AG09309 (cell line): ENCODE data around the gene SRD5A3.
"Not testable (repeated sequence)": the region's sequence is repeated elsewhere in the genome, so short reads cannot be mapped to it uniquely, and the experiment has no call there.

Experiments
- DNase-seq: peaks from one replicate; pipeline ENCODE4 v3.0.0-alpha.2; 2010; ENCODE audit warnings: low read depth
- H3K4me3 ChIP-seq: 2 replicates; pipeline ENCODE4 v1.5.1; 2011; ENCODE audit warnings: mild to moderate bottlenecking, low read depth, low read length, moderate library complexity; ENCODE audit not compliant: control insufficient read depth
- TF ChIP-seq, protein P1 (sequence below): IDR thresholded peaks from 2 replicates; pipeline ENCODE4 v1.5.1; 2011; ENCODE audit warnings: mild to moderate bottlenecking, low read depth, low read length, inconsistent platforms; ENCODE audit not compliant: insufficient read depth, control insufficient read depth; ENCODE audit errors: missing control alignments

SRD5A3 gene

DNA sequence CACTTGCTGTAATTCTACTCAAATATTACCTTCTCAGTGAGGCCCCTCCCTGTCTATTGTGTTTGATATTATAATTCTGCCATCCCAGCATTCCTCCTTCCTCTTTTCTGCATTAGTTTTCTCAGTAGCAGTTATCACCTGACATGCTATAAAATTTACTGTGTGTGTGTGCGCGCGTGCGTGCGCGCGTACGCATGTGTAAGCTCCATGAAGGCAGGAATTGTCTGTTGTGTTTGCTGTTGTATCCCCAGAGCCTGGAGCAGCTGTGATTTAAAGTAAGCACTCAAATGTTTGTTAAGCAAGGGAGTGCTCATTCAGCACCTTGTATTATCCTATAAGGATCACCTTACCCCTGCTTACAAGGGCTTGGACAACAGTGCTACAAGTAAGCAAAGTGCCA is 8.6 kb downstream of the SRD5A3 start:
- H3K4me3 ChIP-seq = no peak overlapping the region
- TF ChIP-seq, protein P1, sequence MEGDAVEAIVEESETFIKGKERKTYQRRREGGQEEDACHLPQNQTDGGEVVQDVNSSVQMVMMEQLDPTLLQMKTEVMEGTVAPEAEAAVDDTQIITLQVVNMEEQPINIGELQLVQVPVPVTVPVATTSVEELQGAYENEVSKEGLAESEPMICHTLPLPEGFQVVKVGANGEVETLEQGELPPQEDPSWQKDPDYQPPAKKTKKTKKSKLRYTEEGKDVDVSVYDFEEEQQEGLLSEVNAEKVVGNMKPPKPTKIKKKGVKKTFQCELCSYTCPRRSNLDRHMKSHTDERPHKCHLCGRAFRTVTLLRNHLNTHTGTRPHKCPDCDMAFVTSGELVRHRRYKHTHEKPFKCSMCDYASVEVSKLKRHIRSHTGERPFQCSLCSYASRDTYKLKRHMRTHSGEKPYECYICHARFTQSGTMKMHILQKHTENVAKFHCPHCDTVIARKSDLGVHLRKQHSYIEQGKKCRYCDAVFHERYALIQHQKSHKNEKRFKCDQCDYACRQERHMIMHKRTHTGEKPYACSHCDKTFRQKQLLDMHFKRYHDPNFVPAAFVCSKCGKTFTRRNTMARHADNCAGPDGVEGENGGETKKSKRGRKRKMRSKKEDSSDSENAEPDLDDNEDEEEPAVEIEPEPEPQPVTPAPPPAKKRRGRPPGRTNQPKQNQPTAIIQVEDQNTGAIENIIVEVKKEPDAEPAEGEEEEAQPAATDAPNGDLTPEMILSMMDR = no peak
- no peak for DNase-seq

DNA sequence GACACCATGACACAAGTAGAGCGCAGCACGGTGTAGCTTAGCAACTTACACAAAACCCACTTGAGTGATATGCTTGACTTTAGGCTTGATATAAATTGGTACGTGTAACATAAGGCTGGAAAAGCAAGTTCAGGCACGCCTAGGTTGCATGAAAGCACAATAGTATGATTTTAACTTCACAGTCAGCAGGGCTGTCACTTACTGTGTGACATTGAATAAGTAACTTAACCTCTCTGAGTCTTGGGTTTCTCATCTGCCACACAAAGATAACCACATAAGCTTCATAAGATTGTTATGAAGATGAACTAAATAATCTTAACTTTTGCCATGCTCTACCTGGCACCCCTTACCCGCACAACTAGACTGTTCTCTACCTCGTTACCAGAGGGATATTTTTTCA is 9.5 kb downstream of the SRD5A3 start:
- no peak for DNase-seq
- H3K4me3 ChIP-seq = no peak overlapping the region
- TF ChIP-seq, protein P1 = no peak

DNA sequence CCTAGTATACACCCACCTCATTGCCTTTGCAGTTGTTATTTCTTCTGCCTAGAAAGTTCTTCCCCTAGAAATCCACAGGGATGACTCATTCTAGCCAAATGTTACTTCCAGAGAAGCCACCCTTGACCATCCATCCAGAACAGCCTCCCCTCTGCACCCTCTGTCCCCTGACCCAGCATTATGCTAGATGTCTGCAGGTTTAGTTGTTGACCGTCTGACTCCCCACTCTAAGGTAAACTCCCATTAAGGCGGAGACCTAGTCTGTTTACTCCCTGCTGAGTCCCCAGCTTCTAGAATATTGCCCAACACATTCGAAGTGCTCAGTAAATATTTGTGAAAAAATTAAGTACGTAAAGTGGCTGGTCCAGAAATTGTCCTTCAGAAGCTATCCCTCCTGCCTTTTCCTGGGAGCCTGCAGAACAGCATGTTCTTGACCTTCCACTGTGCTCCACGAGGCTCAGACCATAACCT is 11.0 kb downstream of the SRD5A3 start:
- DNase-seq = no peak
- no peak overlapping the region for H3K4me3 ChIP-seq
- TF ChIP-seq, protein P1 = no peak

DNA sequence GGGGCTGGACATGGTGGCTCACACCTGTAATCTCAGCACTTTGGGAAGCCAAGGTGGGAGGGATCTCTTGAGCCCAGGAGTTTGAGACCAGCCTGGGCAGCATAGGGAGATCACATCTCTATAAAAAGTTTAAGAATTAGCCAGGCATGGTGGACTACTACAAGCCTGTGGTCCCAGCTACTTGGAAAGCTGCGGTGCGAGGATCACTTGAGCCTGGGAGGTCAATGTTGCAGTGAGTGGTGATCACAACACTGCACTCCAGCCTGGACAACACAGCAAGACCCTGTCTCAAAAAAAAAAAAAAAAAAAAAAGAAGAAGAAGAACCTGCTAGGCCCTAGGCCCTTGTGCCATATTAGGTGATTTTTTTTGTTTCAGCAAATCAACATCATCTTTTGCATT is 12.2 kb downstream of the SRD5A3 start:
- no peak for DNase-seq
- H3K4me3 ChIP-seq = no peak overlapping the region
- TF ChIP-seq, protein P1 = no peak

DNA sequence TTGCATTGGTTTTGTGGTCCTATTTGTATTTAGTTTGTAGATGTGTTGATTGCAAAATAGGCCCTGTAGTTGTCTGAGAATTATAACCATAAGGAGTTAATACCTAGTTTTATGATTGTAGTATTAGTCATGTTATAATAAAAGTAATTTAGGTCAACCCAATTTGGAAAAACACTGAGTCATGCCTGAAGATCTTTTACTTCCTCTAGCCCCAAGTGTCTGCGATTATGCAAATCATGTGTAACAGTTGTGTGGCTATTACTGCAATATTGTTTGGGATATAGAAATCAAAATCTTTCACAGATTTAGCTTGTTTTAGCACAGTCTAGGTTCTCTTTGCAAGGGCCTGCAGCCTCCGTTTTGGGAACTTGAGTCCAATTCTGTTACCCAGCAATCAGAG is 12.6 kb downstream of the SRD5A3 start:
- no peak overlapping the region for H3K4me3 ChIP-seq
- DNase-seq = peak; percentile 85
- TF ChIP-seq, protein P1 = no peak

DNA sequence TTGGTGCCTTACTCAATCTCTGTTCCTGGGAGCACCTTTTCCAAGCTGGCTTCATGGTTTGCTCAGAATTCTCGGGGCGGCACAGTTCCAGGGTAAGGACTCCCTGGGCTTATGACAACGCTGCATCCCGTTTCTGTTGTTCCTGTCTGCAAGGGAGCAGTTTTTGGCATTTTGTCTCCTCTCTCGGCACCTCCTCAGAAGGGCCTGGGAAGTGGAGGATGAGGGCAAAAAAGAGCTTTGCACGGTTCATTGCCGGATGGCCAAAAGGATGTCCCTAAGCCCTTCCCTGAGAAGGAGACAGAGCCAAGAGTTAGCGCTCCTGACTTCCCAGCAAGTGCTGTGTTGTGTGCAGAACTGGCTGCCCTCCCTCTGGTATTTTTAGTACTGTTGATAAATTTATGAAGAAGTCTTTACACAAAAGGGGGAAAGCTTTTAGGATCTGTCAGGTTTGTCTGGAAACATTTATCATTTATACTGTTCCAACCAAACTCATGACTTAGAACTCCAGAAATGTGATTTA is 13.4 kb downstream of the SRD5A3 start:
- DNase-seq = no peak
- H3K4me3 ChIP-seq = no peak overlapping the region
- TF ChIP-seq, protein P1 = no peak

DNA sequence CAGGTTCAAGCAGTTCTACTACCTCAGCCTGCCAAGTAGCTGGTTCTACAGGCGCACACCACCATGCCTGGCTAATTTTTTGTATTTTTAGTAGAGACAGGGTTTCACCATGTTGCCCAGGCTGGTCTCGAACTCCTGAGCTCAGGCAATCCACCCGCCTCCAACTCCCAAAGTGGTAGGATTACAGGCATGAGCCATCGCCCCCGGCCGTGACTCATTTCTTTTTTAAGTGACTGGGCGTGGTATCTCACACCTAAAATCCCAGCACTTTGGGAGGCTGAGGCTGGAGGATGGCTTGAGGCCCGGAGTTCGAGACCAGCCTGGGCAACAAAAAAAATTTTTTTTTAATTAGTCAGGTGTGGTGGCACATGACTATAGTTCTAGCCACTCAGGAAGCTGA is 16.9 kb downstream of the SRD5A3 start:
- DNase-seq = not testable (repeated sequence)

More for the DNA sequence above, 16.9 kb downstream of the SRD5A3 start:
- H3K4me3 ChIP-seq = not testable (repeated sequence)
